ENCODE data around the gene TMEM45A. TPM values are rescaled to one million over a fixed set of nuclear protein-coding genes. Genes with fewer than 3 reads are reported as not detected.

The TMEM45A gene
- total RNA-seq, 2 experiments from 2014 or later: 1.1 to 1.3 TPM

DNA sequence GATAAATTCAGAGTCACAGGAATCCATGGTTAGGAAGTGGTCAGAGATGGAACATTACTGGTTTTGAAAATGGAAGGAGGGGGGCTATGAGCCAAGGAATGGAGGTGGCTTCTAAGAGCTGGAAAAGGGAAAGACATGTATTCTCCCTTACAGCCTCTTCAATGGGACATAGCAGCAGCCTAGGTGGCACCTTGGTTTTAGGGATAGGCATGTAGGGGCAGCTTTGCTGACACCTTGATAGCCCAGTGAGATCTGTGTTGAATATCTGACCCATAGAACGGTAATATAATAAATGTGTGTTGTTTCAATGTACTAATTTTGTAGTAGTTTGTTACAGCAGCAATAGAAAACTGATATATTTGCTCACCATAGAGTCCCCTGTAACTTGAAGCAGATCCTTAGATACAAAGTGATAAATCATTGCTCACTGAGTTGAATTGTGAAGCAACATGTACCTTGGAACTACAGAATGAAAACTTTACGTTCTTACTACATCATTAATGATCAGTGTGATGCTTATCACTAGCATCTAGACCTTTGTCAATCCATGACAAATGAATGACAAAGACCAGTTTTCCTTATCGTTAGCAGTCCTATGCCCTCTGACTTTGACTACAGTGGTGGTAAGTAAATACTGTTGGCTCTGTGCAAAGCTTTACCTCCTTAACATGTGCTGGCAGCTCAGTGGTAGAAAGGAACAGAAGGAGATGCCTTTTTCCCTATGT, 53.8 kb downstream of the TMEM45A start:
- CTCF ChIA-PET: no interaction called here
- DNase-seq: no peak
- no peak overlapping the region for H3K27ac Mint-ChIP-seq
- H3K27me3 Mint-ChIP-seq: peaks cover 14% of the 10 kb centered on the region
- H3K4me3 Mint-ChIP-seq: no peak overlapping the region
- POLR2A ChIA-PET: no interaction called here
- no peaks in the 10 kb centered on the region for H3K4me1 Mint-ChIP-seq
- no peaks in the 10 kb centered on the region for H3K36me3 Mint-ChIP-seq (ENCODE audit: low read depth)
- H3K9me3 Mint-ChIP-seq: no peaks in the 10 kb centered on the region

DNA sequence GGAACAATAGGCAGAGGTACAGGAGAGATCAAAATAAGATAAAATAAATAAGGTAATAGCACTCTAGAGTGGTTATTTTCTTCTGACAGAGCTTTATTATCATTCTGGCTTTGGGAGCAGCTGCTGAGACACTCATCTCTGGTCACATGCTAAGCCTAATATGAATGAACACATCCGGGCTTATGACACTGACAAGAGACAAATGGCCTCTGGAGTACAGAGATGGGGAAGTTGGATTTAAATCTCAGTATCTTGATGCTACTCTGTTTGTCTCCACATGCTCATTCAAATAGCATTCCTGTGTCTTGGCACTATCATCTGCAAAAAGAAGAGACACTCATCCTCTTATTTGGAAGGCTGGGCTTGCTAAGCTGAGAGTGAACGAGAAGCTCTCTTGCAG, 55.6 kb downstream of the TMEM45A start:
- H3K4me3 Mint-ChIP-seq: no peak overlapping the region
- CTCF ChIA-PET: interaction anchor here (1.0 kb wide), 1 partner anchor 85 kb away, joined by 3 read pairs; no protein-coding TSS in a partner anchor
- no peak for DNase-seq
- H3K27ac Mint-ChIP-seq: no peak overlapping the region
- no peaks in the 10 kb centered on the region for H3K4me1 Mint-ChIP-seq
- POLR2A ChIA-PET: no interaction called here
- peaks cover 16% of the 10 kb centered on the region for H3K27me3 Mint-ChIP-seq
- H3K9me3 Mint-ChIP-seq: no peaks in the 10 kb centered on the region
- H3K36me3 Mint-ChIP-seq (ENCODE audit: low read depth): no peaks in the 10 kb centered on the region

DNA sequence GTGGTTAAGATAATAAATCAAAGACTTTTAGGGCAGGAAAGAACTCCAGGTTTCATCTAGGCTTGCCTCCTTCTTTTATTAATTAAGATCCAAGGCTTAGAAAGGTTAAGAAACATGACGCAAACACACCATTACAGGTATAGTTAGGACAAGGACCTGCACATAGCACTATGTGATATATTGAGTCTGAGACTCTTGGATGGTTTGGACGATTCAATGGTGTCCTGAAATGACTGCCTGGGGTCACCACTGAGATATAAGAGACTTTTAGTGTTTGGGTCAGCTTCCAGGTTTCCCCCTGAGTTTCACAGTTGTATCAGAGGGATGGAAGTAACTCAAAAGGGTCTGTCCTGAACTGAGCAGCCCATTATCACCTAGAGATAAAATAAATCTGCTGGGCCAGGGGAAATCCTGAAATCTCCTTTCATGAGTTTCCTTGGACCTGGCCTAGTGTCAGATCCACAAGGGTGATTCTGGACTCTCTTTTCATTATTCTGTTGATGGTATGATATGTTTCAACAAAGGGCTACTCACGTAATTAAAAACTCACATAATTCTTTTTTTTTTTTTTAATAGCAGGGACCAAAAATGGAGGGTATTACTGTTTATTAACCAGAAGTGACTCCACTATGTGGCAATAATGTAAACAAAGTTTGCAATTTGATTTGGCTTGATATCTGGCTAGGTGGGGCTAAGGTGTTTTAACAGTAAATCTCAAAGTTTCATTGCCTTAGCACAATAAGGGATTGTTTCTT, 61.4 kb downstream of the TMEM45A start:
- POLR2A ChIA-PET: no interaction called here
- H3K4me1 Mint-ChIP-seq: no peaks in the 10 kb centered on the region

DNA sequence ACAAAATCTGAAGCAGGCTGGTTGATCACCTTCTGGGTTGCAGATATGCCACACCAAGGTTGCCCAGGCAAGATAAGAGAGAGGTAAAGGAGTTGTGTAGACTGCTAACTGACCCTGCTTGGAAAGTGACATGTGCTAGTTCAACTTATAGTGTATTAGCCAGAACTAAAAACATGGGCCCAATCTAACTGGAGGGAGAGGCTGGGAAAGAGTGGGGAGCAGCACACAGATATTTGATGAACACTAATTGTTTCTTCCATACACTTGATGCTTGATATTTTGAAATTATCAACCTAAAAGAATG, 61.9 kb downstream of the TMEM45A start:
- Mint-ChIP-seq H3K27me3 (peaks cover 8% of the 10 kb centered on the region), H3K27ac (no peak overlapping the region), H3K4me3 (no peak overlapping the region), H3K4me1 (no peaks in the 10 kb centered on the region), H3K36me3 (ENCODE audit: low read depth) (no peaks in the 10 kb centered on the region), H3K9me3 (no peaks in the 10 kb centered on the region)
- POLR2A ChIA-PET: no interaction called here
- no peak for DNase-seq
- CTCF ChIA-PET: no interaction called here

More for the DNA sequence above, 61.4 kb downstream of the TMEM45A start:
- DNase-seq: no peak
- no peaks in the 10 kb centered on the region for H3K36me3 Mint-ChIP-seq (ENCODE audit: low read depth)
- no peak overlapping the region for H3K4me3 Mint-ChIP-seq
- no peaks in the 10 kb centered on the region for H3K9me3 Mint-ChIP-seq
- H3K27me3 Mint-ChIP-seq: peaks cover 8% of the 10 kb centered on the region
- CTCF ChIA-PET: no interaction called here
- no peak overlapping the region for H3K27ac Mint-ChIP-seq

DNA sequence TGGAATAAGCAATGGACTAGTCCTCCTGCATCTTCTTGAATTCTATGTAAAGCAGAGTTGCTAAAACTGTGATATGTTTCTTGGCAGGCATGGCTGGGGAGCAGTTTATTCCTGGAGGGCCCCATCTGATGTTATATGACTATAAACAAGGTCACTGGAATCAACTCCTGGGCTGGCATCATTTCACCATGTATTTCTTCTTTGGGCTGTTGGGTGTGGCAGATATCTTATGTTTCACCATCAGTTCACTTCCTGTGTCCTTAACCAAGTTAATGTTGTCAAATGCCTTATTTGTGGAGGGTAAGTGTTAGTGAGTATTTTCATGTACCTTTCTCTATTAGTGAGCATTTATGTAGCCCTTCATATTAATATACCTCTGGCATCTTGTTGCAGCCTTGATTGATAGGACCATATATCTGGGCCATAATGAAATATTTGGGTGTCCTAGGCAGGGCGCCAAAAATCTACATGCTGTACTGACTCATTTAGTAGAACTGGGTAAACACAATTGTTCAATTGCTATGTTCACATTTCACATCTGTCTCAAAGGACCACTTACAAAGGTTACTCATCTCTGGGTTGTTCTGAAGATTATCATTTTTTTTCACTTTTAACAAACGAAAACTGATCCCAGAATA, 64.4 kb downstream of the TMEM45A start:
- Mint-ChIP-seq H3K27ac (no peak overlapping the region), H3K4me3 (no peak overlapping the region), H3K27me3 (peaks cover 7% of the 10 kb centered on the region), H3K9me3 (no peaks in the 10 kb centered on the region), H3K4me1 (no peaks in the 10 kb centered on the region), H3K36me3 (ENCODE audit: low read depth) (no peaks in the 10 kb centered on the region)
- ChIA-PET POLR2A (no interaction called here), CTCF (interaction anchor here (0.6 kb wide), 1 partner anchor 107 kb away, joined by 4 read pairs; no protein-coding TSS in a partner anchor)
- DNase-seq: no peak

DNA sequence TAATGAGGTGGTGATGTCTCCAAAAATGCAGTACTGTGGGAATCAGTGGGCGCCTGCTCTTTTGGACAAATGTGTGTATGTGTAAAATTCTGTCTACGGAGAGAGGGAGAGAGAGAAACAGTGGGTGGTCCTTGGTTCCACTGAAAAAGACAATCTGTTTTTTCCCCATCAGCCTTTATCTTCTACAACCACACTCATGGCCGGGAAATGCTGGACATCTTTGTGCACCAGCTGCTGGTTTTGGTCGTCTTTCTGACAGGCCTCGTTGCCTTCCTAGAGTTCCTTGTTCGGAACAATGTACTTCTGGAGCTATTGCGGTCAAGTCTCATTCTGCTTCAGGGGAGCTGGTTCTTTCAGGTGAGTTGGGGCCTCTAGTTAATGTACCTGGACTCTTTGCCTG, 65.8 kb downstream of the TMEM45A start:
- Mint-ChIP-seq H3K36me3 (ENCODE audit: low read depth) (no peaks in the 10 kb centered on the region), H3K4me3 (no peak overlapping the region), H3K27ac (no peak overlapping the region), H3K4me1 (no peaks in the 10 kb centered on the region), H3K9me3 (no peaks in the 10 kb centered on the region), H3K27me3 (peaks cover 5% of the 10 kb centered on the region)
- ChIA-PET CTCF (no interaction called here), POLR2A (no interaction called here)
- DNase-seq: no peak

DNA sequence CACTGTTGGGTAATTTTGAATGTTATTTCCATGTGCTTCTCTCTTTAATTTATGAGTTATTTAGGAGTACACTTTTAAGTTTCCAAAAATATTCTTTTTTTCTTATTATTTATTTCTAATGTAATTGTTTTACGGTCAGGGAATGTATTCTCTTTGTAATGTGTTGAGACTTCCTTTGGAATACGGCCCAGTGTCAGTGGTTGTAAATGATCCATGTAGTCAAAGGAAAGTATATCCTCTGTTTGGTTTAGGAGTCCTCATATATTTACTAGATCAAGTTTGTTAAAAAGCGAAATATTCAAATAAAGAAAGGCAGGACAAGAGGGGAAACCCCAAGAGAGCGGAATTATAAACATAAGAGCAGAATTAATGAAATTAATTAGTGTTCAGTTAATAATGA, 68.0 kb downstream of the TMEM45A start:
- Mint-ChIP-seq H3K36me3 (ENCODE audit: low read depth) (no peaks in the 10 kb centered on the region), H3K27ac (no peak overlapping the region), H3K27me3 (peaks cover 2% of the 10 kb centered on the region), H3K4me1 (no peaks in the 10 kb centered on the region), H3K9me3 (no peaks in the 10 kb centered on the region), H3K4me3 (no peak overlapping the region)
- ChIA-PET CTCF (no interaction called here), POLR2A (no interaction called here)
- DNase-seq: no peak

DNA sequence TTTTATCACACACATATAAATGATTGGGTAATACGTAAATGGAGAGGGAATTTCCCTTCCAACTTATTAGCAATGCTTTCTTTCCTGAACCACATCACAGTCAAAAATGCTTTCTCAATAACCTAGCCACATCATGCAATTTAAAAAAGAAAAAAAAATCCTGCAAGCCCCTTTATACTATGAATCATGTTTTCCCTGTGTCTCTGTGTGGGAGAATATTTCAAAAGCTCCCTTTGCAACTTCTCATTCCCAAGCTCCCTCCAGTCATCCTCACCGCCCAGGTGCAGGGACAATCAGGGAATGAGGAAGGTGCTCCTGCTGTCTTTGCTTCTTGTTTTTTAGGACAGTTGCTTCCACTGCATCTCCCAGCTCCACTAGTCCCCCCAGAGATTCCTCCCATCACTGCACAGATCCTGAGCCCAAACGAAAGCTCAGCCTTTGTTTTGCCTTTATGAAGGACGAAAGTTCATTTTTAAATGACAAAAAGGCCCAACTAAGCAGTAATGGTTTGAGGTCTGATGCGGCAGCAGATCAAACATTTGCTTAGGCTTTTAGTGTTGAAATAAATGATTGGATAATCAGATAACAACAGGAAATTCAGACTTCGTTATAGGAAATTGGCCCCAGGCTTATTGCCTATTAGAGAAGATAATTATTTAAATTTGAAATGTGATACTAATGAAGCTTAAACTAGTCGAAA, 69.2 kb downstream of the TMEM45A start:
- DNase-seq: no peak
- Mint-ChIP-seq H3K9me3 (no peaks in the 10 kb centered on the region), H3K4me1 (no peaks in the 10 kb centered on the region), H3K36me3 (ENCODE audit: low read depth) (no peaks in the 10 kb centered on the region), H3K4me3 (no peak overlapping the region), H3K27ac (no peak overlapping the region), H3K27me3 (peaks cover 2% of the 10 kb centered on the region)
- ChIA-PET CTCF (no interaction called here), POLR2A (no interaction called here)

DNA sequence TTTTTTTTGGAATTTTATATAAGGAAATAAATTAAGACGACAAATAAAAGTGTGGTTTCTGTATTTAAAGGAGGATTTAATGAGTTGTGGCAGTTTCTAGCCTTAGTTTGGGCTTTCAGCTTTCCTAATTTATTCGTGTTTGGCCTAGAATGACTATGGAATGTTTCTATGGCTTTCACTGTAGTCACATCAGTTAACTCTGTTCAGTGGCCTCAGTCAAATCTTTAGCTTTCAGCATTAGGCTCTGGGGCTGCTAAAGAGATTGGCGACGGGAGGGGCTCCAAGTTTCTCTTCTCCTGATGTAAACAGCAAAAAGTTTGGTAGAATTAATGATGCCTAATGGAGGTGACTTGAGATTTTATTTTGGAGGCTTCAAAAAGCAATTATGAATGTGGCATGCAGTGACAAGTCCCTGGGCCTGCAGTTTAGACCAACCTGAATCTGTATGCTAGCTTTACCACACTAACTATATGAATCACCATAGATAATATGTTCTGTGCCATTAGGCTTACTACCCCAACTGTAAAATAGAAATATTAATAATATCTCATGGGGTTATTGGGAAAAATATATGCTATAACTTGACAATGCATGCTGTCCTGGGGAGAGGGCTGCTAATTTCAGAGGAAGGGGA, 69.9 kb downstream of the TMEM45A start:
- Mint-ChIP-seq H3K4me3 (no peak overlapping the region), H3K4me1 (no peaks in the 10 kb centered on the region), H3K27ac (no peak overlapping the region), H3K9me3 (no peaks in the 10 kb centered on the region), H3K27me3 (peaks cover 2% of the 10 kb centered on the region), H3K36me3 (ENCODE audit: low read depth) (no peaks in the 10 kb centered on the region)
- ChIA-PET CTCF (no interaction called here), POLR2A (no interaction called here)
- DNase-seq: no peak

DNA sequence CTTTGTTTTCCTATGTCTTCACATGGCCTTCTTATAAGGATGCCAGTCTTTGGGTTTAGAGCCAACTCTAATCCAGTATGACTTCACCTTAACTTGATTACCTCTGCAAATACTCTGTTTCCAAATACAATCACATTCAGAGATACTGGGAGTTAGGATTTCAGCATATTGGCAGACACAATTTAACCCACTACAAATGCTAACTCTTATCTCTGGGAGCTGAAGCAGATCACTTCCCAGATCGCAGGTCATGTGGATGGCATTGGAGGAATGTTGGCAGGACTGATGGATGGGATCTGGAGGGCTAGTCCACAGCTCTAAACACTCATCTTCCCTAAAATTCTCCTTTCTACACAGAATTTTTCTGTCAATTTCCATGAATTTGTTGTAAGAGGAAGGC, 70.8 kb downstream of the TMEM45A start:
- POLR2A ChIA-PET: no interaction called here
- no peak overlapping the region for H3K27ac Mint-ChIP-seq
- CTCF ChIA-PET: interaction anchor here (0.9 kb wide), 1 partner anchor 27 kb away, joined by 3 read pairs; no protein-coding TSS in a partner anchor
- H3K4me1 Mint-ChIP-seq: no peaks in the 10 kb centered on the region
- no peaks in the 10 kb centered on the region for H3K36me3 Mint-ChIP-seq (ENCODE audit: low read depth)
- H3K4me3 Mint-ChIP-seq: no peak overlapping the region
- no peaks in the 10 kb centered on the region for H3K27me3 Mint-ChIP-seq
- no peak for DNase-seq
- no peaks in the 10 kb centered on the region for H3K9me3 Mint-ChIP-seq

DNA sequence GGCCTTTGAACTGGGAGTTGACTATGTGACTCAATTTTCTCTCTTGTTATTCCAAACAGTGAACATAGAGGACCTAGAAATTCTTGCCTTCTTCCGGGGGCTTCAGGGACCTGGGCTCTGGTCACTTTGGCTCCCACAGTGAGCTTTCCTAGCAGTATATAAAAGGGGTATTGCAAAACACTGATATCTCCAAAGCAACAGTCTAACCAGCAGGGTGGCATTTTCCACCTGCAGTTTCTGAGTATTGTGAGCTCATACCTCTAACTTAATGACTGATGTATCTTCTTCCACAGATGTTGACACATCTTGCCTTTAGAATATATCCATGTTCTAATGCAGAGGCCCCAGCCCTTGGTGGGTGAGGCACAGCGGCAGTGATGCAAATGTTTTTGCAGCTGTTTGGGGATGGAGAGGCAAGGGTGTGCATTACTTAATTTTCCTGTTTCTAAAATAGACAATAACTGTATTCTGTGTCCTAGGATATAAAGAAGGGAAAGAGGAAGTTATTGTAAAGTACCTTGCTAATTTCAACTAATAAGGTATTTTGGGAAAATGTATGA, 71.3 kb downstream of the TMEM45A start:
- H3K4me1 Mint-ChIP-seq: no peaks in the 10 kb centered on the region
- no peaks in the 10 kb centered on the region for H3K27me3 Mint-ChIP-seq
- CTCF ChIA-PET: interaction anchor here (0.9 kb wide), 1 partner anchor 26 kb away, joined by 3 read pairs; no protein-coding TSS in a partner anchor

DNA sequence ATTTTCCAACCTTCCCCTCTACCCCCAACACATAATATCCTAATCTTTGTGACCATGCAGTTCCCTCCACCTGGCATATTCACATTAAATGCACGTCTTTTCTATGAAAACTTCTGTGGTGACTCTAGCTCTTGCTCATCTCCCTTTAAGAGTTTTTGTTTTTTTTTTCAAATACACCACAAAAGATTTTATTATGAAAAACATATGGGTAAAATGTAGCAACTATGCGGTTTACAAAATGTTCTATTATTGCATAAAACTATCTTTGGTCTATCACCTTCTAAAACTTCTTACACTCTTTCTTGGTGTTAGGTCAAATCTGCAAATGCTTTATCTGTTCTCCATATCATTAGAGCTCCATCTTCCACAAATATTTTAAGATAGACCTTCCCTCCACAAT, 78.4 kb downstream of the TMEM45A start:
- no peak overlapping the region for H3K4me3 Mint-ChIP-seq
- POLR2A ChIA-PET: no interaction called here
- CTCF ChIA-PET: no interaction called here
- no peaks in the 10 kb centered on the region for H3K36me3 Mint-ChIP-seq (ENCODE audit: low read depth)
- no peaks in the 10 kb centered on the region for H3K4me1 Mint-ChIP-seq
- no peak for DNase-seq
- H3K27ac Mint-ChIP-seq: no peak overlapping the region
- peaks cover 2% of the 10 kb centered on the region for H3K27me3 Mint-ChIP-seq
- H3K9me3 Mint-ChIP-seq: no peaks in the 10 kb centered on the region

More for the DNA sequence above, 71.3 kb downstream of the TMEM45A start:
- no peaks in the 10 kb centered on the region for H3K36me3 Mint-ChIP-seq (ENCODE audit: low read depth)
- POLR2A ChIA-PET: no interaction called here
- no peak overlapping the region for H3K4me3 Mint-ChIP-seq
- DNase-seq: no peak
- H3K27ac Mint-ChIP-seq: no peak overlapping the region
- H3K9me3 Mint-ChIP-seq: no peaks in the 10 kb centered on the region

DNA sequence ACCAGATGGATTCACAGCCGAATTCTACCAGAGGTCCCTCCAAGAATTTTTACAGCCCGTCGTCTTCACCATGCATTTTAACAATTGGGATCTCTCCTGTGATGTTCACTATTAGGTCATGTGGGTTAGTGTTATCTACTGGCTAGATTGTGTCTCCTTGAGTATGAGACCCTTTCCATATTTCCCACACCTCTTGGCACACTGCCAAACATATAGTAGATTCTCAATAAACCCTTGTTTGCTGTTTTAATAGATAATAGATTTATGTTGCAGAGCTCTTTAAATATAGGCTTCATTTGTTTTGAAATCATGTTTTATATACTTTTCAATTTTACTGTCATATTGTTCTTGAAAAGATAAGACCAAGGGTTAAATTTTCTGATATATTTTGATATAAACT, 82.1 kb downstream of the TMEM45A start:
- Mint-ChIP-seq H3K4me1 (no peaks in the 10 kb centered on the region), H3K4me3 (no peak overlapping the region), H3K27me3 (no peaks in the 10 kb centered on the region), H3K27ac (no peak overlapping the region), H3K9me3 (no peaks in the 10 kb centered on the region), H3K36me3 (ENCODE audit: low read depth) (no peaks in the 10 kb centered on the region)
- ChIA-PET CTCF (interaction anchor here (0.5 to 1.2 kb wide), 3 partner anchors 15 to 1230 kb away, joined by 3 to 4 read pairs (median 3); no protein-coding TSS in a partner anchor), POLR2A (no interaction called here)
- no peak for DNase-seq

All from activated CD4-positive, alpha-beta memory T cell treated with anti-CD3 and anti-CD28 coated beads, Interleukin-2, amount 10 ng/mL, durations not matched to agents 7 days and 5 days (primary cell).